IPS DF 4.7 (cell line): Measurements from ENCODE around the gene PCDHGC4.

Experiments used
- DNase-seq: peaks from one replicate; pipeline ENCODE4 v3.0.0-alpha.2; 2013; ENCODE audit warnings: low spot score; ENCODE audit errors: extremely low read depth

Gene PCDHGC4

DNA sequence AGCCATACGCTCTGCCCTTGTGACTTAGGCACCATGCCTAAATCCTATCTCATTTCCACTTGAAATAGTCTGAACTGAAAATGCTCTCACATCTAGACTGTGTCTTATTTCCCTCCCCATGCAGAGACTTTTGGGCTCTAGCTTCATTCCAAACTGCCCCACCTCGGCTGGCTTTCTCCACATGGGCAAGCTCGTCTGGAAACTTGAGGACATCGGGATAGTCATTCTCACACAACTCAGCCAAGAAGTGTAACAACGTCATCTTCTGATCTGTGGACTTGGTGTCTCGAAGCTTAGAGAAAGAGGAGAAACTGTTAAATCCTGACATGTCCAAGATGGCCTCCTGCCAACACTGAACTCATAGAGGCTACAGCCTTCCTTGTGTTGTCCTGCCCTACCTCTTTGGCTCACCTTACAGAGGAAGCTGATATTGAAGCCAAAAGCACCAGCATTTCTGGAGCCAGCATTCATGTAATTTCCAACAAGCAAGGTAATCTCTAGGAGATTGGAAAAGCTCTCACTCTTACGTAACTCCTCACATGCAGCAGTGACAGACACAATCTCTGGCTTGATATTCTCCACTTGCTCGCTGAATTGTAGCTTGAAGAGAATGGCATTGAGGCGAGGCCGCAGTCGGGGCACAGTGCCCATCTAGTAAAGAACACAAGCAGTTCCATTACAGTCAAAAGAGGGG lies 43.6 kb downstream of the PCDHGC4 start:
- no peak for DNase-seq

DNA sequence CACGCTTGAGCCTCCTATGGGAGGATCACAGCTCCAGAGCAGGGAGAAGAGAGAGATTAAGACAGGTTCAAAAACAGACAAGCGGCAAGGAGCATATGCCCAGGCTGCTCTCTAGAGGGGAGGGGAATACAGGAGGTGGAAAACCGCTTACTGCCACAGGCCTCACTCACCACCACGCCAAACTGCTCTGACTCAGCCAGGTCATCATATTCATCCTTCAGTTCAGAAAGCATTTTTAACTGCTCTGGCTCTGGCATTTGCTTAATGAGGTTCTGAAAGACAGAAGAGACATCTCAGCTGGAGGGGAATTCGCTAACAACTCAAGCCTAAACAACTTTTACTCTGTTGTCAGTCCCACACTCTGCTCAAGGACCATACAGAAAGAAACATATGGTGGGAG lies 44.2 kb downstream of the PCDHGC4 start:
- DNase-seq: no peak

DNA sequence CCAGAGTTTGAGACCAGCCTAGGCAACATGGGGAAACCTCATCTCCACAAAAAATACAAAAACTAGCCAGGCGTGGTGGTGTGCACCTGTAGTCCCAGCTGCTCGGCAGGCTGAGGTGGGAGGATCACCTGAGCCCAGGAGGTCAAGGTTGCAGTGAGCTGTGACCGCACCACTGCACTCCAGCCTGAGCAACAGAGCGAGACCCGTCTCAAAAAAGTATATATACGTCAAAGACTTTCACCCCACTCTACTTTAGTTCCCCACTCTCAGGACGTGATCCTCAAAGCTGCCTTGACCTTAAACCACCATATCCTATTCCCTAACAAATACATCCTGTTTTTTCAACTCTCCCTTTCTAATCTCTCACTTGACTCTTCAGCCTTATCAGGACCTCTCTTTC lies 45.0 kb downstream of the PCDHGC4 start:
- DNase-seq: no peak

DNA sequence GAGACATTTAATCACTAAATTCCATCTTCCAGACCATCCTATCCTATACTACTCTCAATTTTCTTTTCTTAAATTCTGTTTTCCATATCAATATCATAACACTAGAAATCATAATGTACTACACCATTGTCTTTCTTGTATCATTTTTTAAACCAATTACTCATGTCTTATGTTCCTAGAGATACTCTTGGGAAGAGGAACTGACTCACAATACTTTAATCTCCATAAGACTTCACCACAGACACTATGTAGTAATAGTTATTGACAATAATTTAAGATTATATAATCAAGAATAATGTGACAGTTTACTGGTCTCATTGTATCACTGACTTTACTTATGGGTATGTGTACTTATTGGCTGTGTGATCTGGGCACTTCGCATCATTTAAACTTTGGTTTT lies 47.9 kb downstream of the PCDHGC4 start:
- DNase-seq: no peak

DNA sequence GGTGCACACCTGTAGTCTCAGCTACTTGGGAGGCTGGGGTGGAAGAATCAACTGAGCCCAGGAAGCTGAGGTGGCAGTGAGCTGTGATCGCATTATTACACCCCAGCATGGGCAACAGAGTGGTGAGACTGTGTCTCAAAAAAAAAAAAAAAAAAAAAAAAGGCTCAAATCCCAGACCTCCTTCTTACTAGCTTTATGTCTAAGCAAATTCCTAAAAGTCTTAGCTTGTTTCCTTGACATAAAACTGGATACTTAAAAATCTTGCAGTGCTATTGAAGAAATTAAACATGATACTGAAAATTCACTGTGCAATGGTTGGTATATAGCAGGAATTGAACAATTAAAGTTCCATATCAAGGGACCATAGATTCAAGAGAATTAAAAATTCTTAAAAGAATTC lies 49.1 kb downstream of the PCDHGC4 start:
- DNase-seq: no peak

DNA sequence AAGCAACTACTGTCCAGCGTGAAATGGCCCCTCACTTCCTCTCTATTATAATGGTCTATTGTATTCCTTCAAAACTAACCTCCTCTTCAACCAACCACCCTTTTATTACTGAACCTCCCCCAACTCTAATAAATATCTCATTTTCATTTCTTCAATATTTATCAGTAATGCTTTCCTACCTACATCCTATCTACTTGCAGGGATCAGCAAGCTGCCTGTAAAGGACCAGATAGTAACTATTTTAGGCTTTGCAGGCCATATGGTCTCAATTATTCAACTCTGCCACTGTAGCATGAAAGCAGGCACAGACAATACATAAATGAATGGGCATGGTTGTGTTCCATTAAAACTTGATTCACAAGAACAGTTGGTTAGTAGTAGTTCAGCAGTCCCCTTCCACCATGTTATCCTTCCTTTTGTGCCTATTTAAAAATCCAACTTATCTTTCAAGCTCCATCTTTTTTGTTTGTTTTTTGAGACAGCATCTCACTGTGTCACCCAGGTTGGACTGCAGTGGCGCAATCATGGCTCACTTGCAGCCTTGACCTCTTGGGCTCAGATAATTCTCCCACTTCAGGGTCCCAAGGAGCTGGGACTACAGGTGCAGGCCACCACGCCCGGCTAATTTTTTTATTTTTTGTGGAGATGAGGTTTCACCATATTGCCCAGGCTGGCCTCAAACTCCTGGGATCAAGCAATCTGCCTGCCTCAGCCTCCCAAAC lies 49.8 kb downstream of the PCDHGC4 start:
- no peak for DNase-seq
